Ovary (tissue), 3 donors: ENCODE measurements around the gene IL17B.

ENCODE experiments used
- CTCF ChIP-seq, 3 donors: fragments of 450-650 bp in 2 of 3; fragments of 200-600 bp in 1 of 3; IDR thresholded peaks; one replicate each; pipeline versions ENCODE4 v1.5.1 to v1.8.0; 2016 to 2022; ENCODE audit warnings: antibody characterized with exemption in 3 of 3, mild to moderate bottlenecking in 1 of 3
- POLR2A ChIP-seq: fragments of 450-650 bp; IDR thresholded peaks from one replicate; pipeline ENCODE4 v1.6.1; 2017; ENCODE audit warnings: antibody characterized with exemption, mild to moderate bottlenecking, moderate library complexity
- donor health status: DM: no; HTN: no; CAD: no.

GRCh38 chr5:149378241-149378820 lies 761 bp downstream of the IL17B start:
- TF ChIP-seq CTCF (IDR thresholded peaks at IDR 0.05) = no peak
- TF ChIP-seq POLR2A = no peak
